ENCODE results near the gene KIAA0408.
"Not testable (repeated sequence)": the region's sequence is repeated elsewhere in the genome, so short reads cannot be mapped to it uniquely, and the experiment has no call there.

Gene KIAA0408

DNA sequence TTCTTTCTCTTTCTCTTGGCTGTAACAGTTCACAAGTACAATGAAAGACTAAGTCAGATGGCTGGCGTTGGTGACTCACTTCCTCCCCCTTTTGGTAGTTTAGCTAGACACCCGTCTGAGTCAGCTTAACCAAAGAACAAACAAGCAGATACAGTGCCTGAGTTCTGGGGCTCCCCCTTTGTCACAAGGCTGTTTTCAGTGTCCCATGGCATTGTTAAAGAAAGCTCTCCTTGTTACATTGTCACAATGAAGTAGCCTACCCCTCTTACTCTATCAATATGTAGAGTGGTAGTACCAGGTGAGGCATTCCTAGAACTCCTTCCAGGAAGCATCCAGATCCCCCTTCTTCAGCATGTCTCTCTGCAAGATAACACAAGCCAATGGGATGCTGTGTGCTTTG is 38.6 kb downstream of the KIAA0408 start:
- in situ Hi-C loops (cut with HindIII; ENCODE audit: low sequenced_read_pairs): no loop called here

DNA sequence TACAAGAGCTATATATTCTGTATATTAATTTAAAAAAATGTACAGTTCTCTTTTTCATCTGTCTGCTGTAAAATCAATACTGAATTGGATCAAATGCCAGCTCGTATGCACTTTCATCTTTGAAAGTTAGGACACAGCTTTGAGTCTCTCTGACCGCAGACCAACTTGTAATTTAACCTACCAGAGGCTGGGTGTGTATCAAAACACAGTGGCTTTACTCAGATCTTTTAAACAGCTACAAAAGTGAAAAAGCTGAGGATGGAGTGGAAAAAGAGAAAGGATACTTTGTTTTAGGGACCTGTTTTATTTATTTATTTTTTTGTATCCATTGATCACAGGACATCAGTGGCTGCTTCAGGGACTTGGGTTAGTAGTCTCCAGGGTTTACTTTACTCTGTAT is 44.1 kb downstream of the KIAA0408 start:
- in situ Hi-C loops (cut with HindIII; ENCODE audit: low sequenced_read_pairs): no loop called here

DNA sequence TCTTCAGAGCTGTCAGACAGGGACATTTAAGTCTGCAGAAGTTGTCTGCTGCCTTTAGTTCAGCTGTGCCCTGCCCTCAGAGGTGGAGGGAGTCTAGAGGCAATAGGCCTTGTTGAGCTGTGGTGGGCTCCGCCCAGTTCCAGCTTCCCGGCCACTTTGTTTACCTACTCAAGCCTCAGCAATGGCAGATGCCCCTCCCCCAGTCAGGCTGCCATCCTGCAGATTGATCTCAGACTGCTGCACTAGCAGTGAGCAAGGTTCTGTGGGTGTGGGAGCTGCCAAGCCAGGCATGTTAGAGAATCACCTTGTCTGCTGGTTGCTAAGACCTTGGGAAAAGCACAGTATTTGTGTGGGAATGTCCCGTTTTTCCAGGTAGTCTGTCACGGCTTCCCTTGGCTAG is 46.1 kb downstream of the KIAA0408 start:
- in situ Hi-C loops (cut with HindIII; ENCODE audit: low sequenced_read_pairs): not testable (repeated sequence)

DNA sequence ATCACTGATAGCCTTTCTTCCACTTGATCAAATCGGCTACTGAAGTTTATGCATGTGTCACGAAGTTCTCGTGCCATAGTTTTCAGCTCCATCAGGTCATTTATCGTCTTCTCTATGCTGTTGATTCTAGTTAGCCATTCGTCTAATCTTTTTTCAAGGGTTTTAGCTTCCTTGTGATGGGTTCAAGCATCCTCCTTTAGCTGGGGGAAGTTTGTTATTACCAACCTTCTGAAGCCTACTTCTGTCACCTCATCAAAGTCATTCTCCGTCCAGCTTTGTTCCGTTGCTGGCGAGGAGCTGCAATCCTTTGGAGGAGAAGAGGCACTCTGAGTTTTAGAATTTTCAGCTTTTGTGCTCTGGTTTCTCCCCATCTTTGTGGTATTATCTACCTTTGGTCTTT is 47.2 kb downstream of the KIAA0408 start:
- in situ Hi-C loops (cut with HindIII; ENCODE audit: low sequenced_read_pairs): not testable (repeated sequence)

Measured in DLD1 (cell line).